ENCODE results near the gene FBXL16. TPM values are rescaled to one million over a fixed set of nuclear protein-coding genes. Genes with fewer than 3 reads are reported as not detected.
A peak's percentile ranks its signal among the peaks of the same experiment; 100 is the strongest.

The FBXL16 gene
- total RNA-seq, 1 donor from 2014 or later: 3.9 TPM

GRCh38 chr16:728890-729744, 23.5 kb upstream of the FBXL16 start:
- DNase-seq (ENCODE audit: extremely low spot score, unreplicated experiment): no peak
- TF ChIP-seq, protein P1, sequence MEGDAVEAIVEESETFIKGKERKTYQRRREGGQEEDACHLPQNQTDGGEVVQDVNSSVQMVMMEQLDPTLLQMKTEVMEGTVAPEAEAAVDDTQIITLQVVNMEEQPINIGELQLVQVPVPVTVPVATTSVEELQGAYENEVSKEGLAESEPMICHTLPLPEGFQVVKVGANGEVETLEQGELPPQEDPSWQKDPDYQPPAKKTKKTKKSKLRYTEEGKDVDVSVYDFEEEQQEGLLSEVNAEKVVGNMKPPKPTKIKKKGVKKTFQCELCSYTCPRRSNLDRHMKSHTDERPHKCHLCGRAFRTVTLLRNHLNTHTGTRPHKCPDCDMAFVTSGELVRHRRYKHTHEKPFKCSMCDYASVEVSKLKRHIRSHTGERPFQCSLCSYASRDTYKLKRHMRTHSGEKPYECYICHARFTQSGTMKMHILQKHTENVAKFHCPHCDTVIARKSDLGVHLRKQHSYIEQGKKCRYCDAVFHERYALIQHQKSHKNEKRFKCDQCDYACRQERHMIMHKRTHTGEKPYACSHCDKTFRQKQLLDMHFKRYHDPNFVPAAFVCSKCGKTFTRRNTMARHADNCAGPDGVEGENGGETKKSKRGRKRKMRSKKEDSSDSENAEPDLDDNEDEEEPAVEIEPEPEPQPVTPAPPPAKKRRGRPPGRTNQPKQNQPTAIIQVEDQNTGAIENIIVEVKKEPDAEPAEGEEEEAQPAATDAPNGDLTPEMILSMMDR (conservative IDR thresholded peaks at IDR 0.05): no peak
- H3K4me1 Mint-ChIP-seq (ENCODE audit: unreplicated experiment): no peaks in the 10 kb centered on the region
- no peaks in the 10 kb centered on the region for H3K9me3 Mint-ChIP-seq
- no peaks in the 10 kb centered on the region for H3K36me3 Mint-ChIP-seq
- no peak overlapping the region for H3K27ac Mint-ChIP-seq
- H3K4me3 Mint-ChIP-seq: peak overlapping the region; percentile 59
- no peaks in the 10 kb centered on the region for H3K27me3 Mint-ChIP-seq

DNA sequence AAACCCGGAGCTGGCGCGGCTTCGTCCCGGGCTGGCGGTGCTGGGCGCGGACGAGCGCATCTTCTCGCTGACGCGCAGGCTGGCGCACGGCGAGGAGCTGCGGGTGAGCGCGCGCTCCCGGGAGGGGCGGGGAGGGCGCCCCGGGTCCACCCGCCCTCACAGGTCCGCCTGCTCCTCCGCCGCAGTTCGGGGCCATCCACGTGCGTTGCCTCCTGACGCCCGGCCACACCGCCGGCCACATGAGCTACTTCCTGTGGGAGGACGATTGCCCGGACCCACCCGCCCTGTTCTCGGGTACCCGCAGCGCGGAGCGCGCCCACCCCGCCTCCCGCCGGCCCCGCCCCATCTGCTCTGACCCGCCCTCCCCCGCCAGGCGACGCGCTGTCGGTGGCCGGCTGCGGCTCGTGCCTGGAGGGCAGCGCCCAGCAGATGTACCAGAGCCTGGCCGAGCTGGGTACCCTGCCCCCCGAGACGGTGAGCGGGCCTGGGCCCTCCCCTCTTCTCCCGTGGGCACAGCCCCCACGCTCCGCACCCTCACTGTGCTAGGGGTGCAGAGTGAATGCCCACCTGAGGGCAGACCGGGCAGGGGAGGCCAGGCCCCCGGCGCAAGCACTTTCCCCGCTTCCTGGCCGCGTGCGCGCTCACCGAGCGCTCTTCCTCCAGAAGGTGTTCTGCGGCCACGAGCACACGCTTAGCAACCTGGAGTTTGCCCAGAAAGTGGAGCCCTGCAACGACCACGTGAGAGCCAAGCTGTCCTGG, 22.7 kb upstream of the FBXL16 start:
- peak overlapping the region; percentile 59 for H3K4me3 Mint-ChIP-seq
- no peaks in the 10 kb centered on the region for H3K9me3 Mint-ChIP-seq
- no peak overlapping the region for H3K27ac Mint-ChIP-seq
- H3K27me3 Mint-ChIP-seq: no peaks in the 10 kb centered on the region
- H3K36me3 Mint-ChIP-seq: no peaks in the 10 kb centered on the region
- H3K4me1 Mint-ChIP-seq (ENCODE audit: unreplicated experiment): no peaks in the 10 kb centered on the region
- no peak for DNase-seq (ENCODE audit: extremely low spot score, unreplicated experiment)
- TF ChIP-seq, protein P1 (conservative IDR thresholded peaks at IDR 0.05): no peak

- Mint-ChIP-seq H3K27me3 (no peaks in the 10 kb centered on the region), H3K36me3 (no peaks in the 10 kb centered on the region), H3K4me3 (peak overlapping the region; percentile 47), H3K4me1 (ENCODE audit: unreplicated experiment) (no peaks in the 10 kb centered on the region), H3K27ac (no peak overlapping the region), H3K9me3 (no peaks in the 10 kb centered on the region)
- no peak for DNase-seq (ENCODE audit: extremely low spot score, unreplicated experiment)
- TF ChIP-seq, protein P1 (conservative IDR thresholded peaks at IDR 0.05): no peak
These were observed 21.8 kb upstream of the FBXL16 start for GRCh38 chr16:727291-727977.

DNA sequence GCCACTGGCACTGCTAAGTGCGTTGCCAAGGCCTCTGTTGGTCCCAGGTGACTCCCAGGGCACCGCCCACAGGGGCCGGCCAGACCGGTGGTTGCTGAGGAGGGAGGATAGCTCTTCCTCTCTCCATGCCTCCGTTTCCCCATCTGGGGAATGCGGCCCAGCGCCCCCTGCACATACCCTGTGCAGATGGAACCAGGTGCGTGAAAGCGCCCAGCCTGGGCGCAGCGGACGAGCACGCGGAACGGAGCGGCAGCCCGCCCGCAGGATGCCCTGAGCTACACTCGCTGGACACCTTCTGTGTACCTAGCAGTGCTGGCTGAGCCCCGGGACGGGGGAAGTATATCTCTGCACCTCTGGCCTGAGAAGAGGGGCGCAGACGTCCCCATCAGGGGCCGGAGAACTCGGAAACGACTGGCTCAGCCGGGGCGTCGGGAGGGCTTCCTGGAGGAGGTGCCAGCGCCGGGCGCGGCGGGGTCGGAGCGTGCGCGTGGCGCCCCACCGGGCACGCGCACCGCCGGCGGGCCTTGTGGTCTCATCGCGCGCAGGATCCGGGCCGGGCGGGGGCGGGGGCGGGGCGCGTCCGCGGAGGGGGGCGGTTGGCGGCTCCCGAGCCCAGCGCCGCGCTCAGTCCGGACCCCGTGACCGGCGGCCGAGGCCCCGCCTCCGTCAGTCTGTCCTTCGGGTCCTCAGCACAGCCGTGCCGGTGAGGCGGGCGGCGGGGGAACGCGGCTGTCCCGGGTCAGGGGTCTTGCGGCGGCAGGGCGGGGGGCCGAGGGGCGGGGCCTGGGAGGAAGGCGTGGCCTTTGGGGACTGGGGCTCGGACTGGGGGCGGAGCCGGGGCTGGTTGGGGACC, 21.1 kb upstream of the FBXL16 start, which contains the start of the genes CCDC78 and HAGHL:
CCDC78 (minus strand) TSS at position 6 of the 853 bp plus-strand sequence. CDS start 76 bp downstream, outside the sequence.
HAGHL (plus strand) TSS at position 669 of the 853 bp plus-strand sequence. CDS start 404 bp downstream, outside the sequence.
- Mint-ChIP-seq H3K27me3 (no peaks in the 10 kb centered on the region), H3K36me3 (no peaks in the 10 kb centered on the region), H3K9me3 (no peaks in the 10 kb centered on the region), H3K4me1 (ENCODE audit: unreplicated experiment) (no peaks in the 10 kb centered on the region), H3K4me3 (peak within 1 kb of the TSS; percentile 74), H3K27ac (peak within 1 kb of the TSS; percentile 46)
- TF ChIP-seq, protein P1 (conservative IDR thresholded peaks at IDR 0.05): no peak
- no peak for DNase-seq (ENCODE audit: extremely low spot score, unreplicated experiment)

DNA sequence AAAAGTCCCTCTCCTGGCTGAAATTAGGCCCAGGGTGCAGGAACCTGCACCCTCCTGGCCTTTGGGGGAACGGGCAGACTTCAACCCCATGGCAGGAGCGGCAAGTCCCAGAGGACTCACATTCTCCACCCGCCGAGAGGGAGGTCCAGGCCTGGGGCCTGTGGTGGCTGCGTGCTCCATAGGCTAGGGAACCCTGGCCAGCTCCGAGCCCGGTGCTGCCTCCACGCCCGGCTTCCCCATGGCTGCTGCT, 20.5 kb upstream of the FBXL16 start:
- Mint-ChIP-seq H3K27ac (peak overlapping the region; percentile 46), H3K4me1 (ENCODE audit: unreplicated experiment) (no peaks in the 10 kb centered on the region), H3K4me3 (no peak overlapping the region), H3K36me3 (no peaks in the 10 kb centered on the region), H3K9me3 (no peaks in the 10 kb centered on the region), H3K27me3 (no peaks in the 10 kb centered on the region)
- TF ChIP-seq, protein P1 (conservative IDR thresholded peaks at IDR 0.05): no peak
- DNase-seq (ENCODE audit: extremely low spot score, unreplicated experiment): no peak
